SK-N-MC (cell line): ENCODE results near the gene KIFC3.

ENCODE experiments used
- EZH2 ChIP-seq: fragments of 200-600 bp; sonication (generic); IDR thresholded peaks from one replicate; pipeline ENCODE4 v1.6.1; 2017; ENCODE audit warnings: antibody characterized with exemption
- POLR2AphosphoS5 ChIP-seq: IDR thresholded peaks from 2 replicates; pipeline ENCODE4 v1.6.1; 2012; ENCODE audit warnings: mild to moderate bottlenecking, low read depth, low read length, borderline replicate concordance

DNA sequence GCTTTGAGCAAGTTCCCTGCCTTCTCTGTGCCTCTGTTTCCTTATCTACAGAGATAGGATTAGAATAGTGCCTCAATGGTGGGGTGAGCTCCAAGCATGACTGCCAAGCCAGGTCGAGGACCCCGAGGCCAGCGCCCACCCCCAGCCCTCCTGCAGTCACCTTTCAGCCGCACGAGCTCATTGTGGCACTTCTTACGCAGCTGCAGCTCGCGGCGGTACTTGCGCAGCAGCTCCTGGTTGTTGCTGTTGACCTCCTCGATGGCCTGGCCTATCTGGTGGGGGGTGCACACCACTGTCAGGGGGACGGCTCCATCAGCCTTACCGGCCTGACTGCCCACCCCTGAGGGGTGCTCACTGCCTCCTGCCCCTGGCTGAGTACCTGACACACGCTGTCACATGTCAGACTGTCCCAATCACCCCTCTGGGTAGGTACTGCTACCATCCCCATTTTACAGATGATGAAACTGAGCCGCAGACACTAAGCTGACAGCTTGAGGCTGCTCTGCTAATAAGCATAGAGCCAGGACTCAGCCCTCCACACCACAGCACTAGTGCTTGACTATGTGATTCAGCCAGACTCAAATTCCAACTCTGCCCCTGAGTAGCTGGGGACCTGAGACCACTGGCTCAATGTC, 35.5 kb downstream of the KIFC3 start:
- TF ChIP-seq EZH2 (no peak), POLR2AphosphoS5 (no peak)
